ENCODE data around the gene CDH4. TPM values are rescaled to one million over a fixed set of nuclear protein-coding genes. Genes with fewer than 3 reads are reported as not detected.

The CDH4 gene
- total and polyA plus RNA-seq, 2 of the 4 experiments (the other 2 are of a cell fraction) = 1.6 to 3.5 TPM

DNA sequence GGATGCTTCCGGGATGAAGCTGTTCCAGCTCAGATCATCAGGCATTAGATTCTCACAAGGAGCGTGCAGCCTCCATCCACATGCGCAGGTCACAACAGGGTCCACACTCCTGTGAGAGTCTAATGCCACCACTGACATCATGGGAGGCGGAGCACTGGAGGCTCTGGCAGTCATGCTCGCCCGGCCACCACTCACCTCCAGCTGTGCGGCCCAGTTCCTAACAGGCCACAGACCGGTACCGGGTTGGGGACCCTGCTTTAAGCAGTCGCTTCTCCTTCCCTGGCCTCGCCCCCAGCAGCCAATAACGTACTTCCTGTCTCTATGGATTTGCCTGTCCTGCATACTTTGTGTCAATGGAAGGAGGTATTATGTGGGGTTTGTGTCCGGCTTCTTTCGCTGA is 576.8 kb downstream of the CDH4 start:
- H3K79me1 ChIP-seq (ENCODE audit: low read depth in 1 of 2, low read length in 2 of 2) = no peaks in the 10 kb centered on the region
- no peak overlapping the region for H3K27ac ChIP-seq (ENCODE audit: insufficient read depth, low read length)
- DNase-seq = no peak
- ChIA-PET CTCF (no interaction called here), POLR2A (ENCODE audit: unreplicated experiment) (no interaction called here)
- no peak overlapping the region for H3K4me3 ChIP-seq (ENCODE audit: insufficient read depth, low read depth, low read length)
- no peak overlapping the region for H3K4me2 ChIP-seq (ENCODE audit: low read depth, low read length)
- in situ Hi-C loops (cut with MboI; ENCODE audit: low sequenced_read_pairs) (no loop called here), dilution Hi-C loops (cut with HindIII; ENCODE audit: low sequenced_read_pairs, unreplicated experiment) (no loop called here), intact Hi-C loops (cut with micrococcal nuclease) (no loop called here)
- H3K23ac ChIP-seq (ENCODE audit: low read depth, low read length) = no peak overlapping the region
- H3K9me3 ChIP-seq (ENCODE audit: control insufficient read depth, insufficient read depth, low read length) = no peaks in the 10 kb centered on the region; the same call in 1 of the 2 replicates
- H4K20me1 ChIP-seq (ENCODE audit: insufficient read depth, low read length) = no peaks in the 10 kb centered on the region
- H3K4me1 ChIP-seq (ENCODE audit: control insufficient read depth, insufficient read depth, low read length) = no peaks in the 10 kb centered on the region
- TF ChIP-seq MXI1 (IDR thresholded peaks at IDR 0.05; ENCODE audit: borderline replicate concordance, low read depth, low read length) (no peak), NFE2L2 (IDR thresholded peaks at IDR 0.05; ENCODE audit: low read depth, low read length) (no peak), MAZ (IDR thresholded peaks at IDR 0.05; ENCODE audit: borderline replicate concordance, low read depth, low read length) (no peak), RCOR1 (IDR thresholded peaks at IDR 0.05; ENCODE audit: insufficient replicate concordance, low read length) (no peak), FOS (IDR thresholded peaks at IDR 0.05; ENCODE audit: low read depth, low read length) (no peak), CTCF (conservative IDR thresholded peaks at IDR 0.05; ENCODE audit: low read depth, low read length) (no peak)
- H2BK5ac ChIP-seq (ENCODE audit: low read depth, low read length, poor library complexity, severe bottlenecking) = no peak overlapping the region
- H3K27me3 ChIP-seq (ENCODE audit: control insufficient read depth, insufficient read depth, low read length) = no peaks in the 10 kb centered on the region
- H3K14ac ChIP-seq (replicated peaks; ENCODE audit: low read depth, low read length) = no peak overlapping the region
- no peak overlapping the region for H4K91ac ChIP-seq (ENCODE audit: insufficient read depth, low read depth, low read length)
- no peak overlapping the region for H2BK20ac ChIP-seq (ENCODE audit: low read depth, low read length)
- H2AK9ac ChIP-seq (replicated peaks; ENCODE audit: low read depth, low read length, poor library complexity) = no peak overlapping the region
- H3K18ac ChIP-seq (ENCODE audit: low read depth, low read length) = no peak overlapping the region
- no peak overlapping the region for H4K5ac ChIP-seq (ENCODE audit: low read depth, low read length)
- H3K9me1 ChIP-seq (ENCODE audit: insufficient read depth, low read length) = no peaks in the 10 kb centered on the region
- no peak overlapping the region for H2AK5ac ChIP-seq (ENCODE audit: low read depth, low read length)
- H3K56ac ChIP-seq (ENCODE audit: extremely low read depth, insufficient read depth, low read length) = no peak overlapping the region
- no peak overlapping the region for H2BK15ac ChIP-seq (ENCODE audit: low read depth, low read length)
- H3K9ac ChIP-seq (ENCODE audit: low read depth, low read length) = no peak overlapping the region
- no peak overlapping the region for H3K4ac ChIP-seq (ENCODE audit: low read depth, low read length)
- no TSS peak for BruUV-seq (replicated peaks)
- H4K8ac ChIP-seq (ENCODE audit: low read depth in 2 of 2, low read length in 2 of 2) = no peak overlapping the region
- 67% methylated on average over 4 of the region's 14 CpGs; no CpG with 5 or more reads in 1 of the 2 experiments for WGBS, 2 experiments (ENCODE audit: extremely low coverage in 2 of 2, insufficient read length in 1 of 2)
- H2AFZ ChIP-seq (replicated peaks; ENCODE audit: low read length, poor library complexity) = no peak overlapping the region
- no peak overlapping the region for H2BK120ac ChIP-seq (ENCODE audit: low read depth, low read length)
- no peak for ATAC-seq (ENCODE audit: low read depth)
- H3K36me3 ChIP-seq (ENCODE audit: control insufficient read depth, insufficient read depth, low read length) = no peaks in the 10 kb centered on the region

Data from IMR-90 (cell line).